ENCODE results near the gene ANKRD13C. TPM values are rescaled to one million over a fixed set of nuclear protein-coding genes. Genes with fewer than 3 reads are reported as not detected.
"Not testable (repeated sequence)": the region's sequence is repeated elsewhere in the genome, so short reads cannot be mapped to it uniquely, and the experiment has no call there.

The ANKRD13C gene
- polyA plus RNA-seq, 4 donors, result 6.9 to 18.2 (median 9.1) TPM

GRCh38 chr1:70387507-70387906, 33.0 kb upstream of the ANKRD13C start:
- Histone ChIP-seq H3K27ac (ENCODE audit: low read depth in 1 of 3, low read length in 2 of 3) (no peak overlapping the region), H3K27me3 (ENCODE audit: control insufficient read depth in 3 of 3, insufficient read depth in 3 of 3, low read length in 3 of 3) (peaks cover 0 to 2% (median 0%) of the 10 kb centered on the region in 3 donors), H3K9me3 (ENCODE audit: control insufficient read depth in 2 of 2, insufficient read depth in 1 of 2, low read depth in 1 of 2, low read length in 1 of 2) (no peaks in the 10 kb centered on the region), H3K4me3 (ENCODE audit: low read depth in 1 of 3, low read length in 3 of 3) (no peak overlapping the region), H3K4me1 (ENCODE audit: control insufficient read depth in 3 of 3, insufficient read depth in 2 of 3, low read depth in 1 of 3, low read length in 2 of 3) (no peaks in the 10 kb centered on the region), H3K36me3 (ENCODE audit: control insufficient read depth in 3 of 3, insufficient read depth in 2 of 3, low read depth in 1 of 3, low read length in 3 of 3) (no peaks in the 10 kb centered on the region)
- DNase-seq (no peak), FAIRE-seq (no peak)
- 84 to 88% (median 85%) methylated on average over 5 of the region's 5 CpGs for WGBS, 3 donors

- H3K4me3 ChIP-seq (ENCODE audit: low read depth in 1 of 3, low read length in 3 of 3), result no peak overlapping the region
- no peak for DNase-seq
- no peaks in the 10 kb centered on the region for H3K36me3 ChIP-seq (ENCODE audit: control insufficient read depth in 3 of 3, insufficient read depth in 2 of 3, low read depth in 1 of 3, low read length in 3 of 3)
- FAIRE-seq, result no peak
- 74 to 92% (median 82%) methylated on average over 2 of the region's 2 CpGs for WGBS, 3 donors
- H3K27ac ChIP-seq (ENCODE audit: low read depth in 1 of 3, low read length in 2 of 3), result no peak overlapping the region
- H3K4me1 ChIP-seq (ENCODE audit: control insufficient read depth in 3 of 3, insufficient read depth in 2 of 3, low read depth in 1 of 3, low read length in 2 of 3), result no peaks in the 10 kb centered on the region
- H3K27me3 ChIP-seq (ENCODE audit: control insufficient read depth in 3 of 3, insufficient read depth in 3 of 3, low read length in 3 of 3), result peaks cover 0 to 2% (median 0%) of the 10 kb centered on the region in 3 donors
- no peaks in the 10 kb centered on the region for H3K9me3 ChIP-seq (ENCODE audit: control insufficient read depth in 2 of 2, insufficient read depth in 1 of 2, low read depth in 1 of 2, low read length in 1 of 2)
Observed at GRCh38 chr1:70386121-70386520, 31.6 kb upstream of the ANKRD13C start.

- FAIRE-seq, result no peak
- Histone ChIP-seq H3K4me3 (ENCODE audit: low read depth in 1 of 3, low read length in 3 of 3) (no peak overlapping the region), H3K9me3 (ENCODE audit: control insufficient read depth in 2 of 2, insufficient read depth in 1 of 2, low read depth in 1 of 2, low read length in 1 of 2) (no peaks in the 10 kb centered on the region), H3K27ac (ENCODE audit: low read depth in 1 of 3, low read length in 2 of 3) (no peak overlapping the region), H3K36me3 (ENCODE audit: control insufficient read depth in 3 of 3, insufficient read depth in 2 of 3, low read depth in 1 of 3, low read length in 3 of 3) (no peaks in the 10 kb centered on the region), H3K4me1 (ENCODE audit: control insufficient read depth in 3 of 3, insufficient read depth in 2 of 3, low read depth in 1 of 3, low read length in 2 of 3) (no peaks in the 10 kb centered on the region), H3K27me3 (ENCODE audit: control insufficient read depth in 3 of 3, insufficient read depth in 3 of 3, low read length in 3 of 3) (peaks cover 0 to 2% (median 0%) of the 10 kb centered on the region in 3 donors)
- DNase-seq, result no peak
- WGBS, 3 donors, result 87 to 91% (median 89%) methylated on average over 6 of the region's 6 CpGs
Observed at GRCh38 chr1:70385477-70385876, 31.0 kb upstream of the ANKRD13C start.

GRCh38 chr1:70384542-70384941, 30.0 kb upstream of the ANKRD13C start:
- no peak for DNase-seq
- FAIRE-seq, result no peak
- H3K4me1 ChIP-seq (ENCODE audit: control insufficient read depth in 3 of 3, insufficient read depth in 2 of 3, low read depth in 1 of 3, low read length in 2 of 3), result no peaks in the 10 kb centered on the region
- peaks cover 0 to 2% (median 0%) of the 10 kb centered on the region in 3 donors for H3K27me3 ChIP-seq (ENCODE audit: control insufficient read depth in 3 of 3, insufficient read depth in 3 of 3, low read length in 3 of 3)
- no peaks in the 10 kb centered on the region for H3K36me3 ChIP-seq (ENCODE audit: control insufficient read depth in 3 of 3, insufficient read depth in 2 of 3, low read depth in 1 of 3, low read length in 3 of 3)
- H3K27ac ChIP-seq (ENCODE audit: low read depth in 1 of 3, low read length in 2 of 3), result no peak overlapping the region
- WGBS, 3 donors, result 88 to 97% (median 93%) methylated on average over 2 of the region's 2 CpGs
- H3K4me3 ChIP-seq (ENCODE audit: low read depth in 1 of 3, low read length in 3 of 3), result no peak overlapping the region
- no peaks in the 10 kb centered on the region for H3K9me3 ChIP-seq (ENCODE audit: control insufficient read depth in 2 of 2, insufficient read depth in 1 of 2, low read depth in 1 of 2, low read length in 1 of 2)

- Histone ChIP-seq H3K27ac (ENCODE audit: low read depth in 1 of 3, low read length in 2 of 3) (no peak overlapping the region), H3K4me3 (ENCODE audit: low read depth in 1 of 3, low read length in 3 of 3) (no peak overlapping the region), H3K36me3 (ENCODE audit: control insufficient read depth in 3 of 3, insufficient read depth in 2 of 3, low read depth in 1 of 3, low read length in 3 of 3) (no peaks in the 10 kb centered on the region), H3K9me3 (ENCODE audit: control insufficient read depth in 2 of 2, insufficient read depth in 1 of 2, low read depth in 1 of 2, low read length in 1 of 2) (no peaks in the 10 kb centered on the region), H3K4me1 (ENCODE audit: control insufficient read depth in 3 of 3, insufficient read depth in 2 of 3, low read depth in 1 of 3, low read length in 2 of 3) (no peaks in the 10 kb centered on the region), H3K27me3 (ENCODE audit: control insufficient read depth in 3 of 3, insufficient read depth in 3 of 3, low read length in 3 of 3) (peaks cover 0 to 2% (median 0%) of the 10 kb centered on the region in 3 donors)
- FAIRE-seq (no peak), DNase-seq (no peak)
- WGBS, 3 donors, result 84 to 86% (median 86%) methylated on average over 3 of the region's 3 CpGs
Observed at GRCh38 chr1:70383483-70383882, 29.0 kb upstream of the ANKRD13C start.

- Histone ChIP-seq H3K27ac (ENCODE audit: low read depth in 1 of 3, low read length in 2 of 3) (no peak overlapping the region), H3K4me1 (ENCODE audit: control insufficient read depth in 3 of 3, insufficient read depth in 2 of 3, low read depth in 1 of 3, low read length in 2 of 3) (no peaks in the 10 kb centered on the region), H3K4me3 (ENCODE audit: low read depth in 1 of 3, low read length in 3 of 3) (no peak overlapping the region), H3K36me3 (ENCODE audit: control insufficient read depth in 3 of 3, insufficient read depth in 2 of 3, low read depth in 1 of 3, low read length in 3 of 3) (no peaks in the 10 kb centered on the region), H3K9me3 (ENCODE audit: control insufficient read depth in 2 of 2, insufficient read depth in 1 of 2, low read depth in 1 of 2, low read length in 1 of 2) (no peaks in the 10 kb centered on the region), H3K27me3 (ENCODE audit: control insufficient read depth in 3 of 3, insufficient read depth in 3 of 3, low read length in 3 of 3) (peaks cover 0 to 2% (median 0%) of the 10 kb centered on the region in 3 donors)
- no peak for DNase-seq
- FAIRE-seq, result no peak
Observed at GRCh38 chr1:70382682-70383081, 28.2 kb upstream of the ANKRD13C start.

- H3K9me3 ChIP-seq (ENCODE audit: control insufficient read depth in 2 of 2, insufficient read depth in 1 of 2, low read depth in 1 of 2, low read length in 1 of 2), result no peaks in the 10 kb centered on the region
- 68 to 79% (median 72%) methylated on average over 6 of the region's 6 CpGs for WGBS, 3 donors
- FAIRE-seq (no peak), DNase-seq (no peak)
- no peaks in the 10 kb centered on the region for H3K4me1 ChIP-seq (ENCODE audit: control insufficient read depth in 3 of 3, insufficient read depth in 2 of 3, low read depth in 1 of 3, low read length in 2 of 3)
- H3K27me3 ChIP-seq (ENCODE audit: control insufficient read depth in 3 of 3, insufficient read depth in 3 of 3, low read length in 3 of 3), result no peaks in the 10 kb centered on the region
- no peak overlapping the region for H3K27ac ChIP-seq (ENCODE audit: low read depth in 1 of 3, low read length in 2 of 3)
- H3K4me3 ChIP-seq (ENCODE audit: low read depth in 1 of 3, low read length in 3 of 3), result no peak overlapping the region
- H3K36me3 ChIP-seq (ENCODE audit: control insufficient read depth in 3 of 3, insufficient read depth in 2 of 3, low read depth in 1 of 3, low read length in 3 of 3), result no peaks in the 10 kb centered on the region
Observed at GRCh38 chr1:70376196-70376595, 21.7 kb upstream of the ANKRD13C start.

- not testable (repeated sequence) for H3K36me3 ChIP-seq (ENCODE audit: control insufficient read depth in 3 of 3, insufficient read depth in 2 of 3, low read depth in 1 of 3, low read length in 3 of 3); H3K9me3 ChIP-seq (ENCODE audit: control insufficient read depth in 2 of 2, insufficient read depth in 1 of 2, low read depth in 1 of 2, low read length in 1 of 2); DNase-seq; H3K27ac ChIP-seq (ENCODE audit: low read depth in 1 of 3, low read length in 2 of 3); H3K4me3 ChIP-seq (ENCODE audit: low read depth in 1 of 3, low read length in 3 of 3); H3K4me1 ChIP-seq (ENCODE audit: control insufficient read depth in 3 of 3, insufficient read depth in 2 of 3, low read depth in 1 of 3, low read length in 2 of 3); FAIRE-seq; H3K27me3 ChIP-seq (ENCODE audit: control insufficient read depth in 3 of 3, insufficient read depth in 3 of 3, low read length in 3 of 3)
- WGBS, 3 donors, result 76 to 91% (median 83%) methylated on average over 2 of the region's 2 CpGs
Observed at GRCh38 chr1:70373580-70373979, 19.1 kb upstream of the ANKRD13C start.

GRCh38 chr1:70372426-70372825, 17.9 kb upstream of the ANKRD13C start:
- no peak for FAIRE-seq
- no peak overlapping the region for H3K4me3 ChIP-seq (ENCODE audit: low read depth in 1 of 3, low read length in 3 of 3)

More at GRCh38 chr1:70372426-70372825, 17.9 kb upstream of the ANKRD13C start:
- Histone ChIP-seq H3K27me3 (ENCODE audit: control insufficient read depth in 3 of 3, insufficient read depth in 3 of 3, low read length in 3 of 3) (no peaks in the 10 kb centered on the region), H3K9me3 (ENCODE audit: control insufficient read depth in 2 of 2, insufficient read depth in 1 of 2, low read depth in 1 of 2, low read length in 1 of 2) (no peaks in the 10 kb centered on the region), H3K4me1 (ENCODE audit: control insufficient read depth in 3 of 3, insufficient read depth in 2 of 3, low read depth in 1 of 3, low read length in 2 of 3) (no peaks in the 10 kb centered on the region), H3K36me3 (ENCODE audit: control insufficient read depth in 3 of 3, insufficient read depth in 2 of 3, low read depth in 1 of 3, low read length in 3 of 3) (no peaks in the 10 kb centered on the region), H3K27ac (ENCODE audit: low read depth in 1 of 3, low read length in 2 of 3) (no peak overlapping the region)
- no peak for DNase-seq
- WGBS, 3 donors, result 69 to 80% (median 78%) methylated on average over 4 of the region's 4 CpGs

Measured in small intestine (tissue), 7 donors.